Renal pelvis (tissue), 4 donors: Measurements from ENCODE around the gene QSOX1. TPM values are rescaled to one million over a fixed set of nuclear protein-coding genes. Genes with fewer than 3 reads are reported as not detected.

Experiments used
- DNase-seq: peaks from one replicate; pipeline ENCODE4 v3.0.0-alpha.2; 2013
- polyA plus RNA-seq, 3 donors: library from polyadenylated mRNA; unstranded; fragments of 120-200 nt; gene quantifications; one replicate each; pipeline ENCODE4 v1.2.1, GENCODE V29; 2013; ENCODE audit not compliant: insufficient read length in 3 of 3

The QSOX1 gene
- polyA plus RNA-seq, 3 donors = 59.2 to 68.7 (median 67.7) TPM

DNA sequence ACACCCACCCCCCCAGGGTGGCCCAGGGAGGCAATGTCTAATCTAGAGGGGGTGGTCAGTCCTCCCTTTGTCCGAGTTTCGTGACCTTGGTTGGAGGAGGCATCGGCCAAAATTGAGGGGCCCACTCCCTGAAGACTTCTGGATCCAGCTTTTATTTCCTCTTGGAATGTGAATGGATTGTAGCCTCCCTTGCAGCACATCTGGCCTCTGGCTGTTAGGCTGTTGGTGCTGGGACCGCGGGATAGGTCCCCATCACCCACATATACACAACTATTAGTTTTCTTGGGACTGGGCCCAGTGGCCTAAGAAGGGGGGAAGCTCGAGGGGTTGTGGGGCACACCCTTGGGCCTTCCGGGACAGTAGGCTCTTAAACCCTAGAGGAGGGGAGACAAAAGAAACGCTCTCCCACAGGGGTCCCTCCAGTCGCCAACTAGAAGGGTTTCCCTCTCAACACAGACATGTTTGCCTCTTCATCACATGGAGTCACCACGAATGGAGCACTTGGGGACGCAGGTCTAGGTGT, 77.9 kb downstream of the QSOX1 start:
- DNase-seq = no peak

DNA sequence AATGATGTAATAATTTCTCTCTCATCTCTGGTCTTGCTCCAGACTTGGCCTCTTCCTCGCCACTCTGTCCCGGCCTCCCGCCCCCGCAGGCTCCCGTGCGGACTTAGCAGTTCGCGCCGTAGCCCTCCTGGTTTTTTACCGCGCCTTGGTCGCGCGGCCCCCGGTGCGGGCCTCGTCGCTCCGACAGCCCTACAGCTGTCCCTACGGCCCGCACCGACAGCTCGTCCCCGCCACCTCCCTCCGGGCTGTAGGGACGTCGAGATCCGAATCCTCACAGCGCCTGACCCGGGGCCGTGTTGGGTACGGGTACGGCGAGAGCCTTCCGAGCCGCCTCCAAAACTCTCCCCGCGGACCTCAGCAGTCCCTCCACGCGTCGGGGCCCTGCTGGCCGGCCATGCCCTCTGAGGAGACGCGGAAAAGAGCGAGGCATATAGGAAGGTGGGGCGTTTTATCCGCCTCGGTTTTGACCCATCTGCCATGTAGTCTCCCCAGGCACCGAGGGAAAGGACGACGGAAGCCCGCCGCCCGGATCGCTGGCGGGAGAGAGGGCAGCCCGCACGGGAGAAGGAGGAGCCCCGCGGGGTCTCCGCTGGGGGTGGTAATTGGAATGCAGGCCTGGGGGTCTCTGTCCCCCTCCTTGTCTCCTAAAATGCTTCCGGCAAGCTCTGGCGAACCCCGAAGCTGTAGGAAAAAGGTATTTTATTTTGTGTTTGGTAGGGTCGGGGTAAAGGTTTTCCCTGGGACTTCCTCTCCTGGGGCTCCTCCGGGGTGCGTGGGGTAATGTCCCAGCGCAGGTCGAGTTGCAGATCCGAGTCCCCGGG, 78.7 kb downstream of the QSOX1 start:
- no peak for DNase-seq

DNA sequence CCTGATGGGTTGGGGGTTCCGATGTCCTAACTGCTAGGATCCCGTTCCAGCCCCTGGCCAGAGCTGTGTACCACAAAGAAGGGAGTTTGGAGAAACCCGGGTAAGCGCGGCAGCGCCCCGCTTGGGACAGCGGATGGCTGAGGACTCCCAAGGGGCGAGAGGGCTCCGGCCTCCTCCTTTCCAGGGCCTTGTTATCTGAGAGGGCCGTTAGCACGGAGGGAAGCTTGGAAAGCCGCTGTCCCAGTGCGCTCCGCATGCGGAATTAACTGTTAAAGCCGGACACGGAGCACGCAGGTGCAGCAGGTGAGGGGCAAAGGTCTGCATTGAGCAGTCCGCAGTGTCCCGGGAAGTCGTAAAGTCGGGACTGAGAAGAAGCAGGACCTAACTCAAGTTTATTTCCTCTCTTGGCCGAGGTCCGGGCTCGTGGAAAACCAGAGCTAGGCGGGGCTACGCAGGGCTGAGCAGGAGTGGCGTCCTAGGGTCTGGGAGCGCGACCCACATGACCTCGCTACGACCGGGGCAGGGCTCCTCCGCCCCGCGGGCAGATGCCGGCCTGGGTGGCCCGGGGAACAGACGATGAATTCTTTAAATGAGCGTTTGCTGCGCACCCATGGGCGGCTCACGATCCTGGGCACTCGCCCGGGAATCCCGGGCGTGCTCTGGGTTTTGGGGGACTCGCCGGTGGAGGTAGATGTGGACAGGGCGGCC, 79.9 kb downstream of the QSOX1 start:
- DNase-seq = no peak

DNA sequence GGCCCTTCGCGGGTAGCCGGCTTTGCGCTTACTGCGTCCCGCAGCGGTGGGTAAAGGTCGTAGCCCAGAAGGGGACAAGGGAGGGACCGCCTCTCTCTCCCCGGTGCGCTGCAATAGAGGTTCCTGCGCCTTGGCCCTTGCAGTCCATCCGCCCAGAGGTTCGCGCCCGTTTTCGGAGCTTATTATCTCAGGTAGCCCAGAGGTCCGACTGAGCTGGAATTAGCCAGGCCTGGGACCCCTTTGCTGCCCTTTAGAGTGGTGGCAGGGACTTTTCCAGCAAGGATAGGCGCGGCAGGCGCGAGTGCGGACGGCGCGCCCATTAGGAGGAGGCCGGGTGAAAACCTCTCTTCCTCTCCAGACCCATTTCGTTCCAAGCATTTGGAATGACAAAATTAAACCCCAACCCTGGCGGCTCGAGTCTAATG, 80.4 kb downstream of the QSOX1 start:
- no peak for DNase-seq

DNA sequence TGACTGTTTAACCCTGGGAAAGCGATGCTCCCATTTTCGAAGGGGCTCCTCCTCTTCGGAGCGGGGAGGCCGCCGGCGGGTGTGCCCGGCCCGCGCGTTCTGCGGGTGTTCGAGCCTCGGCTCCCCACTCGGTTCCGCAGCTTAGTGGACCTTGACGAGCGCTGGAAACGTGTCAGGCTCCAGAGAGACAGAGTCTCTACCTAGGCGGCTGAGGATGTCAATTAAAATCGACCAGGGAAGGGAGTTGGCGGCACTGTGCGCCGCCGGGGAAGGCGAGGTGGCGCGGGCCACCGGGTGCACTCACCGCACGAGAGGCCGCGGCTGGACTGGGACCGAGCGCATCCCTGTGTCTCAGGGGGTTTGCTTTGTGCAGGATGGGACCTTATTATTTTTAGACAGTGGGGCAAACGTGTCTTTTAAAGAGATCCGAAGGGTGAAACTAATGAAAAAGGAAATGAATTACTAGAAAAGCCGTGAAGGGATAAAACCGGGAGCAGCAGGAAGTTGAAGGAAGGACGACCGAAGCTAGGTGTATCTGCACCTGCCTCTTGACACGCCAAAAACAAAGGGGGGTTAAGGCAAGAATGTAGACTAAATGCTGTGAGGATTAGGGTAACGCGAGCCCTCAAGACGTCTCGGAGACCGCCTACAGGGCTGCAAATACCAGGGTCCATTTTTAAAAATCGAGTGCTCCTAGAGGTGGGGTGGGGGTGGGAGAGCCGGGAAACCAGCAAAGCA, 81.0 kb downstream of the QSOX1 start:
- DNase-seq = no peak

DNA sequence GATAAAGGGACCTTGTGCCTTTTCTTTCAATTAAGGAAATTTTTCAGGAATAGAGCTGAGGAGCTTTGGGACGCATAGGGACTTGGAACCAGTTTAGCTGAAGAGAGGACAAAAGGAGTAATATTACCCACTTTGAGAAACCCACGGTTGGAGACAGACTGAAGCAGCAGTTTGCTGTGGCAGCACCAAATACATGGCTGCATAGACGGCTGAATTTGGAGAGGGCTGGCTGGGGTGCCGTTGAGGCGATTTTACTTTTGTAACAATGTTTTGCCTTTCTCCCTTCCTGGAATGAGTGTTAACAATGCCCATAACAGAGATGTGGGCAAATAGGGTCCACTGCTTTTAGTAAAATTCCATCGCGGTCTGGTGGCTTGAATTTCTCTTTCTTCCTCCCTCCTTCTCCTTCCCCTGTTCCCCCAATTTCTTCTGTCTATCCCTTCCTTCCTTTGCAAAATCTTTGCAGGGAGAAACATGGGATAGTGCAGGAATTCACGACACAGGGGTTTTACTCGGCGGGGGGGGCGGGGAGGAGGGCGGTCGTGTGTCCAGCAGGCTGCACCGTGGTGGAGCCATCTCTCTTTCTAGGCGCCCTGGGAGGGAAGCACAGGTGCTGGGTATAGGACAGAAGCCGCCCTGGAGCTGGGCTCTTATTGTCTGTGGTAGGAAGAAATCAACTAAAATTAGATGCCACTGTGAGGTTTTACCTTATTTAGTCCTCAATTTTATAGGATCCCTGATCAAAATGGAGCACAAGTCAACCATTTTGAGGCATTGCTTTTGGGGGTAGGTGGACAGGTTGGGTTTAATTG, 82.2 kb downstream of the QSOX1 start:
- DNase-seq = no peak

DNA sequence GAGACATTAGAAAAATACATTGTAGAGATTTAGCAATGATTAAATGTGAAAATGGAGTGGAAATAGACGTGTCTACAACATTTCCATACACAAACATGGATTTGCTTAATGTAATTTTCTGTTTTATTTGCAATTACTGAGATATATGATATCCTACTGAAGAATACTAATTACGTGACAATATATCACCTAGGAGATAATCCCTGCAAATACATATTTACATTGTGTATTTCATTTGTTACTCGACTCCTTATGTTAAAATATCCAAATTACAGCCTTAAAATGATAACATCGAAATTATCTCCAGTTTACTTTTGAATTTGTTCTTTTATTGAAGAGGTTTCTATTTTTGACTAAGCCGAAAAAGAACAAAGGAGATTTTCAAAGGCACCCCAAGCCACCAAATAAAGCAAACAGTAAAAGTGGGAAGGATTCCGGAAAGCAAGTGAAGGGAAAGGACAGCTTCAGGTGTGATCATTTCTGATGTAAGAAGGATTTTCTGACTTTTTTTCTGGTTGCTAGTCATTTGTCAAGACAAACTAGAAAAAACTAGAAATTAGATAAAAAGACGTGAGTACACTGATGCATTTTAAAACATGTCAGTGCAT, 83.3 kb downstream of the QSOX1 start:
- DNase-seq = no peak

DNA sequence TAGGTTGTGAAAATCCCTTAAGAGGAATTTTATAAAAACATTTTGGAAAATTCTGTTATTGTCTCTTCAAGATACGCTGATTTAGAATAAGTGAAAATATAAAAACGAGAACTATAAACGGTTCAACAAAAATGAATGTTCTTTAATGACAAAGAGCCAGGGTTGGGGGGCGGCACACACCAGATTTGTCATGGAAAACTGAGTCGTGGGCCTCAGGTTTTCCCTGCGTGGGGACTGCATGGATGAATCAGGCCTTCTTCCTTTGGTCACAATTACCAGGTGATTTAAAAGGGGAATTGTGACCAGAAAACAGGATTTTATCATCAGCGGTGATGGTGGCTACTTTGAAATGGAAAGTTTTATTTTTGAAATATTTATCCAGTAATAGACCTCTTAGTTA, 84.0 kb downstream of the QSOX1 start:
- DNase-seq = no peak

DNA sequence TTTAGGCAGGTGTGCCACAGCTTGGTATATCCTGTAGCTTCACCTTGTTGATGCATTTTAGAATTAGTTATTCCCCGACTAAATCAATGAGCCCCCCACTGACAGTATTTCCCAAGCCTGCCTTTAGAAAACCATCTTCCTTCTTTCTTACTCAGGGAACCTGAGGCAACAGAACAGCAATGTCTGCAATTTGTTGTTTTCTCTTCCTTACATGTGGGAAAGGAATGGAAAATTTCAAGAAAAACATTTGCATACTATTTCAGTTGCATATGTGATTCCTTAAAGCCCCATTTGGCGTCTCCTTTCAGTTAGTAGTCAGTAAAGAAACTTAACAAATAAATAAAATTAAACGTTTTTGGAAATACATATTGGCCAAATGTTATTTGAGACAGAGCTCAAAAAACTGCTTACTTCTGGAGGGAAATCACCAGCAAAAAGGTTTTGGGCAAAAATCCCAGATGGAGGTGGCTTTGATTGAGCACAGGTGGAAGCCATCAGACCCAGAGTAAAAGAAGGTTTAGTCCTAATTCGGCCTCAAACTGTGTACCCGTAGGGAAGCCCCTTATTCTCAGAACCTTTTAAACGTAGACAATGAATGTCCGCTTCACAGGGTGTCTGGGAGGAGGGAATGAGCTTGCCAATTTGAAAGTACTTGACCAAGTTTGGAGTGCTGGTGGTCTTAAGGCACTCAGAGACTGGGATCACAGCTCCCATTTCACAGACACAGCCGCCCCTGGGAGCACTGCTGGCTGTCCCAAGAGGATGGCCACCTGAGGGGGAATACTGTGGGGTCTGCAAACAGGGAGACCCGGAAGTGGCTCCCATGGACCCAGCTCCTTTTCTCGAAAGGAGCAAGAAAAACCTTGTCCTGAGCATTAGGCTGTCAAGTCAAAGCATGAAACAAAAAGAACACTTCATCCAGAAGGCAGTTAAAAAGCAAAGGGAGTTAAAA, 84.8 kb downstream of the QSOX1 start:
- DNase-seq = no peak

DNA sequence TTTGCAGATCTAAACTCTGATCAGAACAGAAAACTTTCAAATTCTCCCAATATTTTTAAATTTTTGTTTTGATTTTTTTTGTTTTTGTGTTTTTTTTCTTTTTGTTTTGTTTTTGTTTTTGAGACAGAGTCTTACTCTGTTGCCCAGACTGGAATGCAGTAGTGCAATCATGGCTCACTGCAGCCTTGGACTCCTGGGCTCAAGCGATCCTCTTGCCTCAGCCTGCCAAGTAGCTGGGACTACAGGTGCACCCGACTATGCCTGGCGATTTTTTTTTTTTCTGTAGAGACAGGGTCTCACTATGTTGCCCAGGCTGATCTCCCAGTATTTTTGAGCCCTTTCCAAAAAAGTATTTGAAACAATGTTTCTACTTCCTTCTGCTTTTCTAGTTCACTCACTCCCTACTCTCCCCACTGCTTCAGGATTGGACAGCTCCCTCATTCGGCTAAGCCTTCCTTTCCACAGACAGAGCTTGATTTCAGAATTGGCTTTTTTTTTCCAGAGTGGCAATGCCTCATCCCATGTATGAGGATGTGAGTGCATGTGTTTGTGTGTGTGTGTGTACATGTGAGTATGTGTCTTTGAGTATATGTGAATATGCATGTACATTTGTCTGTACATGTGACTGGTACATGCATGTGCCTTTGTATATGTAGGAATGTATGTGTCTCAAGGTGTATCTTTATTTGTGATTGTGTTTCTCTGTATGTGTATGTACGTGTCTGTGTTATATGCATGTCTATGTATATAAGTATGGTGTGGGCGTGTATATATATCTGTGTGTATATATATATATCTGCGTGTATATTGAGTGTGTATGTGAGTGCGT, 87.3 kb downstream of the QSOX1 start:
- no peak for DNase-seq

DNA sequence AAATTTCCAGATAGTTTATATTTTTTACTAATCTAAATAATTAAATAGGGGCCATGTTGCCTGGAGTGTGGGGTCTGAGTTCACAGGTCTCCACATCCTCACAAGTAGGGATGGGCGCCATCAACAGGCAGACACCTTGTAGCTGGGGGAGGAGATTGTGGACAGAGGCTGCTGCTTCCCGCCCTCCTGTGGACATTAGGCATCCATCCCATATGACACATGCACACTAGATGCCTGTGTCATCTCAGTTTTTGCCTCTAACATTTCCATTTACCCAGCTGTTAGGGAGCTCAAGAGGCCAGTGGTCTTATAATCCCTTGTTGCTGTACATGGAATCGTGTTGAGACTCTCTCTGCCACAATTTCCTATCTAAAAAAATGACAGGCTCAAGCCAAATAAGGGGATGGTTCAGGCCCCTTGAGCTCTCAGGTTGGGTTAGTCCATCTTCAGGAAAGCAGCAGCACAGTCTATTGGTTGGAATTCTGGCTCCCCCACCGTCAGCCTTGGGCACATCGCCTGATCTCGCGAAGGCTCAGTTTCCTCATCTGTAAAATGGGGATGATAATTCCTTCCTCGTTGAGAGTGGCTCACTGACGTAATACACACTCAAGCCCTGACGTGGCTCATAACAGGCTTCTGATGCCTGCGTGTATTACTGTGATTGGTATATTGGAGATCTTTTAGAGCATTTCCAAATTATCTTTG, 89.0 kb downstream of the QSOX1 start:
- DNase-seq = no peak

DNA sequence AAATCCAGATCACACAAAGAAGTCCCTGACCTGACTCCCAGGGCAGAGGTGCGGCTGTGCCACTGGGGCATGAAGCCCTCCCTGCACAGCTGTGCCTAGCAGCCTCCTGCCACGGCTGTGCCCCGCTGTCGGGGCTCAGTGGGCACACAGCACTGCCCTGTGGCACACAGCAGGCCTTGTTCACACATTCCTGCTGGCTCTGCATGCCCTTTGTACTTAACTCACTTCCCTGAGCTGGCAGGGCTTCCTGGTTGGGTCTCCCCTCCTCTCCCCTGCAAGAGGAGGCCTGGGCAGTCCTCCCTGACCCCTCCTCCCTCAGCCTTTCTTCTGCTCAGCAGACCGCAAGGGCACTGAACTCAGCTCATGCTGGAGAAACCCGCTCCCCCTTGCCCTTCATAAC, 90.2 kb downstream of the QSOX1 start:
- DNase-seq = no peak

DNA sequence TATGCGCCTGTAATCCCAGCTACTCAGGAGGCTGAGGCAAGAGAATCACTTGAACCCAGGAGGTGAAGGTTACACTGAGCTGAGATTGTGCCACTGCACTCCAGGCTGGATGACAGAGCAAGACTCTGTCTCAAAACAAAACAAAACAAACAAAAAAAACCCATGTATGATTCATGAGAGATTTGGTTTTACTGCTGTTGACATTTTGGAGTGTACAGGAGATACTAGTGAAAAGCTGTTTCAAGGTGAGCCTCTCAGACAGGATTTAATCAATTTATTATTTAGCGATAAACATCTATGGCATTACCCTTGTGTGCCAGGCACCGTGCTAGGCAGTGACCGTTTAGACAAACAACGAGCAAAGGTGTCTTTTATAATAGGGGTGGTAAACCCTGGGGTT, 91.9 kb downstream of the QSOX1 start:
- no peak for DNase-seq

DNA sequence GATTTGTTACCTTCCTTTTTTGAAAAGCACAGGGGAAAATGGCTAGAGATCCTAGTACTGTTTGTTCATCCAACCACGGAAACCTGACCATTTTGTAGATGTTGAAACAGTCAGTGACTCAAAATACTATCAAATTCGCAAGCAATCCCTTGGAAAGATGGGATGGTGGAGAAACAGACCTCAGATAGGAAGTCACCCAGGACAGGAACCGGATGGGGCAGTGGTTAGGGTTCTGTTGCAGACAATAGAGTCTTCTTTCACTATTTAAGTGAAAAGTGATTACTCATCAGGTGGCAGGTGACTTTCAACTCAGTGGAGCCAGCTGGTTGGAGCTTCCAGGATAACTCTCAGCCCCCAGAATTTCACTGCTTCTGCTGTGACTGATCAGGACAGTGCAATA, 92.4 kb downstream of the QSOX1 start:
- no peak for DNase-seq

DNA sequence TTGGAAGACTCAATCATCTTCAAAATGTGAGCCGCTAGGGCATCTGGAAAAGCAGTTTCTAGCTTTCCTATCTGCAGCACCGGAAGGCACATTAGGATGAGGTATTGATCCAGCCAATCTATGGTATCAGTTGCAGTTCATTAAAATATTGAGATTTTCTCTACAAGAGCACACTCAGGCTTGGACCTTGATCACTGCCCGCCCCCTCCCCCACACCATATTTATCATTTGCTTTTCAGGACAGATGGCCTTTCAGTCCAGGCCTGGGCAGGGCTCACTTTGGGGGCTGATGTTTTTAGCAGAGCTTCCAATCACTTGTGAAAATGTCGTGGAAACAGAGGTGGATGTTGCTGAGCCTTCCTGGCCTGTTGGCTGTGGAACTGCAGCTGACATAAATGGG, 92.9 kb downstream of the QSOX1 start:
- DNase-seq = no peak

DNA sequence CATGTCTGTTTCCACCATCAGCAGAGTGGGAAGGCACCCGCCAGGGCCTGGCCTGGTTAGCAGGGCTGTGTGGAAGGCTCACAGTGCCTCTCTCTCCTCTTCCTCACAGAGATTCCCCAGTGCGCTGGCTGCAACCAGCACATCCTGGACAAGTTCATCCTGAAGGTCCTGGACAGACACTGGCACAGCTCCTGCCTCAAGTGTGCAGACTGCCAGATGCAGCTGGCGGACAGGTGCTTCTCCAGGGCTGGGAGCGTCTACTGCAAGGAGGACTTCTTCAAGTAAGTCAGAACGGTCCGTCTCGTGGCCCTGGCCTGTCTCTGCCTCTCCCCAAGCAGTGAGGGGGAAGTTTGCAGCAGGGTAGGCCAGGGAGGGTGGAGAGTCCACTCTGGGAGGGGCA, 93.5 kb downstream of the QSOX1 start:
- DNase-seq = no peak

DNA sequence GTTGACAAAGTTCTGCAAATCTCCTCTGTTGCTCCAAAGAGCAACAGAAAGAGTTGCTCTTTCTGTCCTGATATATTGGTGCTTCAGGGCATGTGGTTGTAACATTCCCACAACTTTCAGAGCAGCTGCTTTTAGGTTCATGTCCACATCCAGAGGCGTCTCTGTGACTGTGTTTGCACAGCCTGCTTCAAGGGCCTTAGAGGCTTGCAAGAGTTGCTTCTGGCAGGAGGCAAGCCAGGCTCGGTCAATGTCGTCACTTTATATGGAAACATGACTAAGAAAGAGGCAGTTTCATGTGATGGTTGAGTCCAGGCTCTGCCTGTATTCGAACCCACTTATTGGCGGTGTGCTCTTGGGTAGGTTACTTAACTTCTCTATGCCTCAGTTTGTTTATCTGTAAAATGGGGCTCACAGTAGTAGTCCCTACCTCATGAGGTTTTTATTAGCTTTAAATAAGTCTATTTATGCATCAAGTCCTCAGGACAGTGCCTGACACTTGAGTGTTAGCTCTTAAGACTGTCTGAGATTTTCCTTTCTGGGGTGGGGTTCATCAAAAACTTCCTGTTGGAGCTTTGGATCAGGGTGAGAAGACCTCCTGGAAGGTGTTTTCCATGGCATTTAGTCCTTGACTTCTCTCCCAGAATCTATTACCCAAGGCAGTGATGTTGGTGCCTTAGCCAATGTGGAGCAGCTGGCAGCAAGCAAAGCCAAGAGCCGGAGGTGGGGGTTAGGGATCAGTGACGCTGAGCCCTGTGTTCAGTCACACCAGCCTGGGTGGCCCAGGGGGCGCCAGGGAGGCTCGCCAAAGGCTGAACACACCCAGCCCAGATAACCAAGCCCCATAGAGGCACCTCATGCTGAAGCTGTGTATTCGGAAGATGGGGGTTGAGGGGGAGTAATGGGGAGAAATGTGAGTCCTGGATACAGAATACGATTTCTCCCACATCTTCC, 94.3 kb downstream of the QSOX1 start:
- no peak for DNase-seq
